ENCODE data around the gene CTDSPL.

Gene CTDSPL

GRCh38 chr3:38021196-38021595, 159.5 kb downstream of the CTDSPL start:
- TF ChIP-seq GLIS3 (CRISPR knock-in tag; IDR thresholded peaks at IDR 0.05): no peak
- TF ChIP-seq SNAI2 (CRISPR knock-in tag; IDR thresholded peaks at IDR 0.05): no peak
- ATAC-seq: no peak

GRCh38 chr3:38022301-38022700, 160.6 kb downstream of the CTDSPL start:
- no peak for TF ChIP-seq PATZ1 (CRISPR knock-in tag; IDR thresholded peaks at IDR 0.05; ENCODE audit: borderline replicate concordance)
- no peak for TF ChIP-seq CREB5 (CRISPR knock-in tag; IDR thresholded peaks at IDR 0.05; ENCODE audit: low read depth)
- TF ChIP-seq PPARA (CRISPR knock-in tag; IDR thresholded peaks at IDR 0.05; ENCODE audit: borderline replicate concordance): no peak
- no peak for TF ChIP-seq ZC3H10 (CRISPR knock-in tag; IDR thresholded peaks at IDR 0.05)
- TF ChIP-seq ZFP3 (CRISPR knock-in tag; IDR thresholded peaks at IDR 0.05): no peak
- TF ChIP-seq CSDC2 (CRISPR knock-in tag; IDR thresholded peaks at IDR 0.05): no peak
- TF ChIP-seq TCF4 (CRISPR knock-in tag; IDR thresholded peaks at IDR 0.05; ENCODE audit: borderline replicate concordance): no peak
- TF ChIP-seq BACH2 (CRISPR knock-in tag; IDR thresholded peaks at IDR 0.05; ENCODE audit: borderline replicate concordance): no peak
- no peak for TF ChIP-seq TOX (CRISPR knock-in tag; IDR thresholded peaks at IDR 0.05; ENCODE audit: borderline replicate concordance)
- TF ChIP-seq ISL1 (CRISPR knock-in tag; IDR thresholded peaks at IDR 0.05): no peak
- TF ChIP-seq ZNF8 (CRISPR knock-in tag; IDR thresholded peaks at IDR 0.05): no peak
- no peak for TF ChIP-seq ZNF70 (CRISPR knock-in tag; IDR thresholded peaks at IDR 0.05)
- no peak for TF ChIP-seq ESRRG (CRISPR knock-in tag; IDR thresholded peaks at IDR 0.05)
- TF ChIP-seq OSR1 (CRISPR knock-in tag; IDR thresholded peaks at IDR 0.05): no peak
- no peak for TF ChIP-seq ARNTL (CRISPR knock-in tag; IDR thresholded peaks at IDR 0.05; ENCODE audit: borderline replicate concordance, low read depth)
- no peak for TF ChIP-seq POU6F1 (CRISPR knock-in tag; IDR thresholded peaks at IDR 0.05; ENCODE audit: borderline replicate concordance, low read depth)
- TF ChIP-seq ZNF565 (CRISPR knock-in tag; conservative IDR thresholded peaks at IDR 0.05; ENCODE audit: low read depth): no peak
- TF ChIP-seq RARB (CRISPR knock-in tag; IDR thresholded peaks at IDR 0.05): no peak
- no peak for TF ChIP-seq CSRNP3 (CRISPR knock-in tag; IDR thresholded peaks at IDR 0.05)
- TF ChIP-seq SNAI2 (CRISPR knock-in tag; IDR thresholded peaks at IDR 0.05): no peak
- no peak for ATAC-seq

- ATAC-seq: no peak
- TF ChIP-seq ISL1 (CRISPR knock-in tag; IDR thresholded peaks at IDR 0.05) (no peak), ARNTL (CRISPR knock-in tag; IDR thresholded peaks at IDR 0.05; ENCODE audit: borderline replicate concordance, low read depth) (no peak), ESRRG (CRISPR knock-in tag; IDR thresholded peaks at IDR 0.05) (no peak), ZNF8 (CRISPR knock-in tag; IDR thresholded peaks at IDR 0.05) (no peak), TCF4 (CRISPR knock-in tag; IDR thresholded peaks at IDR 0.05; ENCODE audit: borderline replicate concordance) (no peak), PPARA (CRISPR knock-in tag; IDR thresholded peaks at IDR 0.05; ENCODE audit: borderline replicate concordance) (no peak), CSDC2 (CRISPR knock-in tag; IDR thresholded peaks at IDR 0.05) (no peak), ZFP30 (CRISPR knock-in tag; IDR thresholded peaks at IDR 0.05) (no peak), POU6F1 (CRISPR knock-in tag; IDR thresholded peaks at IDR 0.05; ENCODE audit: borderline replicate concordance, low read depth) (no peak), RARB (CRISPR knock-in tag; IDR thresholded peaks at IDR 0.05) (no peak)
Measured at GRCh38 chr3:38022896-38023709, 161.4 kb downstream of the CTDSPL start.

Data from SK-N-SH treated with all-trans-retinoic acid at 6 μM for 48 hours (cell line).